ENCODE results near the gene CD82. TPM values are rescaled to one million over a fixed set of nuclear protein-coding genes. Genes with fewer than 3 reads are reported as not detected.

The CD82 gene
- total and polyA plus RNA-seq, 2 of the 8 experiments (the other 6 are each of a cell fraction or from before 2014, with no cell fraction given) = 7.9 to 10.3 TPM

DNA sequence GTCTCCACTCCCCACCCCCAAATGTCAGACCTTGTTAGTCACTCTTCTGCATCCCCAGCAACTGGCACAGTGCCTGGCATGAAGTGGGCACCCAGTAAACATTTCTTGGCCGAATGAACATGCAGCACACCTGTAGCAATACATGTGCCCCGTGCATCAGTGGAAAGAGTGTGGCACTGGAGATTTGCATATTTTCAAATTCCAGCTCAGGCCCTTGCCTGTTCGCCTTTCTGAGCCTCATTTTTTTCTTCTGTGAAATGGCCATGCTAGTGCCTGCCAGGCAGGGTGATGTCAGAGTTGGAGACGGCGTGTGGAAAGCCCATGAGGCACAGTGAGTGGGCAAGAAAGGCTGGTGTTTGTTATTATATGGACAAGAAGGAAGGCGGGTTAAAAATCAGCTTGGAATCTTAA, 38.7 kb downstream of the CD82 start:
- ChIA-PET POLR2A (ENCODE audit: partially characterized antibody) (interaction anchor here (1.7 kb wide), 1 partner anchor 47 kb away, joined by 3 read pairs; no protein-coding TSS in a partner anchor), CTCF (ENCODE audit: partially characterized antibody) (interaction anchor here (0.7 to 5.5 kb wide), 12 partner anchors 10 to 307 kb away, joined by 3 to 34 read pairs (median 4); no protein-coding TSS in a partner anchor)

More for the DNA sequence above, 38.7 kb downstream of the CD82 start:
- DNase-seq (ENCODE audit: low read depth in 1 of 2, low spot score in 2 of 2) (no peak), FAIRE-seq (no peak)
- Histone ChIP-seq H3K4me3 (ENCODE audit: extremely low read depth in 1 of 4, insufficient read depth in 2 of 4, low read depth in 3 of 4, low read length in 4 of 4) (no peak overlapping the region), H3K79me2 (ENCODE audit: control insufficient read depth in 1 of 2, insufficient read depth in 2 of 2, low read length in 2 of 2) (no peaks in the 10 kb centered on the region), H3K18ac (ENCODE audit: extremely low read depth, low read length) (no peak overlapping the region), H2BK15ac (ENCODE audit: low read length) (no peak overlapping the region), H3K9me3 (ENCODE audit: insufficient read depth in 2 of 2, low read depth in 1 of 2, low read length in 1 of 2) (no peaks in the 10 kb centered on the region), H3K56ac (replicated peaks; ENCODE audit: insufficient read length, low read depth, low read length) (no peak overlapping the region), H3K4me1 (replicated peaks in 1 of 4; ENCODE audit: control insufficient read depth in 3 of 4, insufficient read depth in 4 of 4, low read length in 3 of 4) (peaks cover 0 to 11% (median 2%) of the 10 kb centered on the region in 4 experiments; a peak in 4 of 7 replicates), H3K79me1 (ENCODE audit: low read depth, low read length) (no peaks in the 10 kb centered on the region), H3K23me2 (ENCODE audit: low read depth, low read length) (no peaks in the 10 kb centered on the region), H2AK5ac (ENCODE audit: low read depth, low read length) (no peak overlapping the region), H3K23ac (ENCODE audit: insufficient read length) (no peak overlapping the region), H2BK20ac (ENCODE audit: low read length) (no peak overlapping the region), H3K9ac (replicated peaks in 1 of 4; ENCODE audit: extremely low read depth in 1 of 4, low read depth in 3 of 4, low read length in 3 of 4) (no peak overlapping the region), H4K8ac (ENCODE audit: extremely low read depth, insufficient read depth, low read length) (no peak overlapping the region), H3K14ac (ENCODE audit: insufficient read length) (no peak overlapping the region), H4K5ac (ENCODE audit: insufficient read length, low read depth, low read length) (no peak overlapping the region), H2BK120ac (replicated peaks; ENCODE audit: low read depth, low read length) (no peak overlapping the region), H2BK5ac (ENCODE audit: low read depth, low read length) (no peak overlapping the region), H3K4ac (replicated peaks; ENCODE audit: insufficient read length, low read depth, low read length) (no peak overlapping the region), H4K91ac (replicated peaks; ENCODE audit: insufficient read length, low read length) (no peak overlapping the region), H3K27ac (ENCODE audit: low read depth, low read length) (no peak overlapping the region), H3K36me3 (ENCODE audit: control insufficient read depth in 2 of 4, insufficient read depth in 4 of 4, low read length in 3 of 4) (no peaks in the 10 kb centered on the region), H2BK12ac (ENCODE audit: low read depth, low read length) (no peak overlapping the region), H2AFZ (ENCODE audit: low read length) (no peak overlapping the region), H3K4me2 (ENCODE audit: insufficient read depth in 1 of 2, low read depth in 2 of 2, low read length in 2 of 2) (no peak overlapping the region), H4K20me1 (replicated peaks in 1 of 2; ENCODE audit: control insufficient read depth in 1 of 2, insufficient read depth in 2 of 2, low read length in 2 of 2) (no peaks in the 10 kb centered on the region), H3K27me3 (replicated peaks in 1 of 4; ENCODE audit: control insufficient read depth in 3 of 4, extremely low read depth in 1 of 4, insufficient read depth in 3 of 4, low read length in 3 of 4) (no peaks in the 10 kb centered on the region)
- 91% methylated on average over 6 of the region's 6 CpGs; no CpG with 5 or more reads in 1 of the 2 experiments for WGBS, 2 experiments (ENCODE audit: extremely low coverage in 1 of 2, insufficient coverage in 1 of 2, insufficient read length in 1 of 2, insufficient replicate concordance in 2 of 2, low coverage in 1 of 2, low lambda C conversion rate in 2 of 2, missing lambda C conversion rate in 1 of 2)
- no peak for TF ChIP-seq CREB1 (IDR thresholded peaks at IDR 0.05)
- TF ChIP-seq TAF7 (optimal IDR thresholded peaks at IDR 0.05; ENCODE audit: borderline replicate concordance, low read depth, low read length) = no peak
- TF ChIP-seq, protein P1, sequence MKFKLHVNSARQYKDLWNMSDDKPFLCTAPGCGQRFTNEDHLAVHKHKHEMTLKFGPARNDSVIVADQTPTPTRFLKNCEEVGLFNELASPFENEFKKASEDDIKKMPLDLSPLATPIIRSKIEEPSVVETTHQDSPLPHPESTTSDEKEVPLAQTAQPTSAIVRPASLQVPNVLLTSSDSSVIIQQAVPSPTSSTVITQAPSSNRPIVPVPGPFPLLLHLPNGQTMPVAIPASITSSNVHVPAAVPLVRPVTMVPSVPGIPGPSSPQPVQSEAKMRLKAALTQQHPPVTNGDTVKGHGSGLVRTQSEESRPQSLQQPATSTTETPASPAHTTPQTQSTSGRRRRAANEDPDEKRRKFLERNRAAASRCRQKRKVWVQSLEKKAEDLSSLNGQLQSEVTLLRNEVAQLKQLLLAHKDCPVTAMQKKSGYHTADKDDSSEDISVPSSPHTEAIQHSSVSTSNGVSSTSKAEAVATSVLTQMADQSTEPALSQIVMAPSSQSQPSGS (IDR thresholded peaks at IDR 0.05; ENCODE audit: low read length) = no peak
- no peak for TF ChIP-seq FOSL1 (IDR thresholded peaks at IDR 0.05; ENCODE audit: insufficient read depth, low read depth, low read length)
- TF ChIP-seq KDM1A (IDR thresholded peaks at IDR 0.05; ENCODE audit: borderline replicate concordance, low read length) = no peak
- no peak for TF ChIP-seq CHD2 (IDR thresholded peaks at IDR 0.05; ENCODE audit: low read length)
- TF ChIP-seq RFX5 (IDR thresholded peaks at IDR 0.05; ENCODE audit: borderline replicate concordance, low read depth, low read length) = no peak
- TF ChIP-seq CTBP2 (IDR thresholded peaks at IDR 0.05; ENCODE audit: borderline replicate concordance, insufficient read depth, insufficient read length, low read length) = no peak
